ENCODE measurements around the gene YEATS2.
"Not testable (repeated sequence)": the region's sequence is repeated elsewhere in the genome, so short reads cannot be mapped to it uniquely, and the experiment has no call there.

Gene YEATS2

GRCh38 chr3:183718012-183718411 is 20.4 kb downstream of the YEATS2 start:
- DNase-seq: no peak

GRCh38 chr3:183725387-183725786 is 27.8 kb downstream of the YEATS2 start:
- DNase-seq: no peak

GRCh38 chr3:183728204-183728603 is 30.6 kb downstream of the YEATS2 start:
- no peak for DNase-seq

GRCh38 chr3:183730361-183730760 is 32.8 kb downstream of the YEATS2 start:
- no peak for DNase-seq

- DNase-seq: no peak
Measured at GRCh38 chr3:183731611-183732010, 34.0 kb downstream of the YEATS2 start.

- no peak for DNase-seq
Measured at GRCh38 chr3:183733553-183733952, 36.0 kb downstream of the YEATS2 start.

GRCh38 chr3:183734750-183735494 is 37.3 kb downstream of the YEATS2 start:
- DNase-seq: no peak

- no peak for DNase-seq
Measured at GRCh38 chr3:183737116-183737515, 39.5 kb downstream of the YEATS2 start.

- DNase-seq: not testable (repeated sequence)
Measured at GRCh38 chr3:183740154-183740553, 42.6 kb downstream of the YEATS2 start.

- DNase-seq: no peak
Measured at GRCh38 chr3:183743231-183743630, 45.6 kb downstream of the YEATS2 start.

- DNase-seq: no peak
Measured at GRCh38 chr3:183745300-183746098, 47.9 kb downstream of the YEATS2 start.

GRCh38 chr3:183754052-183754451 is 56.5 kb downstream of the YEATS2 start:
- DNase-seq: no peak

GRCh38 chr3:183762304-183762703 is 64.7 kb downstream of the YEATS2 start:
- DNase-seq: no peak

- DNase-seq: no peak
Measured at GRCh38 chr3:183764847-183765731, 67.5 kb downstream of the YEATS2 start.

- DNase-seq: no peak
Measured at GRCh38 chr3:183766107-183766506, 68.5 kb downstream of the YEATS2 start.

GRCh38 chr3:183766745-183767606 is 69.4 kb downstream of the YEATS2 start:
- DNase-seq: peak; percentile 65

- no peak for DNase-seq
Measured at GRCh38 chr3:183768114-183768513, 70.5 kb downstream of the YEATS2 start.

GRCh38 chr3:183769453-183769852 is 71.9 kb downstream of the YEATS2 start:
- DNase-seq: no peak

- DNase-seq: no peak
Measured at GRCh38 chr3:183774631-183775030, 77.0 kb downstream of the YEATS2 start.

GRCh38 chr3:183775781-183776180 is 78.2 kb downstream of the YEATS2 start:
- DNase-seq: no peak

- DNase-seq: not testable (repeated sequence)
Measured at GRCh38 chr3:183776451-183776850, 78.9 kb downstream of the YEATS2 start.

GRCh38 chr3:183777016-183777618 is 79.5 kb downstream of the YEATS2 start:
- no peak for DNase-seq

All from CD4-positive, alpha-beta T cell treated with Interleukin-15 for 1 hour (primary cell).